ENCODE data around the gene MCC.

The MCC gene

DNA sequence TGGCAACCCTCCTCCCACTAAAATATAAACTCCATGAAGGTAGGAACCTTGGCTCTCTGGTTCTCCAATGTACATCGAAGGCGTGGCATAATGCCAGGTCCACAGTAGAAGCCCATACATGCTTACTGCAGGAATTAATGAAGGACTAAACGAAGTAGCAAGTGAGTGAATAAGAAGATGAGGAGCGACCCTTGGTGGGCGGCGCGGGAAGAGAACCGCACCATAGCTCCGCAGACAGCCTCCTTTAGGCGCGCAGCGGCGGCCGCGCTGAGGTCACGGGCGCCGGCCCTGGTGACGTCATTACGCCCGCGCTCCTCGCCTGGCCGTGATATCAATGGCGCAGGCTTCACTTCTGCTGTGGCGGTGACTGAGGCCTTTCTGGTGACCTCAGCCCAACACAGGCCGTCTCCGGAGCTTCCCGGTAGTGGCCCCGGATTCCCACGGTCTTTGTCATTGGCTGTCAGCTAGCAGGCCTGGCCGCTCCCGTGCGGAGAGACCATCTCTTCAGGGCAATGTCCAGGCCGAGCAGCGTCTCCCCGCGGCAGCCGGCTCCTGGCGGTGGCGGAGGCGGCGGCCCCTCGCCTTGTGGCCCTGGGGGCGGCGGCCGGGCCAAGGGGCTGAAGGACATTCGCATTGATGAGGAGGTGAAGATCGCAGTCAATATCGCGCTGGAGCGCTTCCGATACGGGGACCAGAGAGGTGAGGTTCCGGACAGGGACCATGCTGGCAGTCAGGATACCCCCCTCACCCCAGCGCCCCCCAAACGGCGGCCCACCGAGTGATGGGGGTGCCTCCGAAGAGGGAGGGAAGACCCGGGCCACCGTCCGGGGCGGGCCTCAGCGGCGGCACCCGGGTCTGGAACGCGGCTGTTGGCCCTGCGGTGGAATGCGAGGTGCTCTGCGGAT lies 25.4 kb upstream of the MCC start, which contains the start of gene YTHDC2:
YTHDC2 (plus strand) TSS at position 311 of the 905 bp plus-strand sequence; CDS start at position 513, 202 bp downstream.
- TF ChIP-seq, protein P1, sequence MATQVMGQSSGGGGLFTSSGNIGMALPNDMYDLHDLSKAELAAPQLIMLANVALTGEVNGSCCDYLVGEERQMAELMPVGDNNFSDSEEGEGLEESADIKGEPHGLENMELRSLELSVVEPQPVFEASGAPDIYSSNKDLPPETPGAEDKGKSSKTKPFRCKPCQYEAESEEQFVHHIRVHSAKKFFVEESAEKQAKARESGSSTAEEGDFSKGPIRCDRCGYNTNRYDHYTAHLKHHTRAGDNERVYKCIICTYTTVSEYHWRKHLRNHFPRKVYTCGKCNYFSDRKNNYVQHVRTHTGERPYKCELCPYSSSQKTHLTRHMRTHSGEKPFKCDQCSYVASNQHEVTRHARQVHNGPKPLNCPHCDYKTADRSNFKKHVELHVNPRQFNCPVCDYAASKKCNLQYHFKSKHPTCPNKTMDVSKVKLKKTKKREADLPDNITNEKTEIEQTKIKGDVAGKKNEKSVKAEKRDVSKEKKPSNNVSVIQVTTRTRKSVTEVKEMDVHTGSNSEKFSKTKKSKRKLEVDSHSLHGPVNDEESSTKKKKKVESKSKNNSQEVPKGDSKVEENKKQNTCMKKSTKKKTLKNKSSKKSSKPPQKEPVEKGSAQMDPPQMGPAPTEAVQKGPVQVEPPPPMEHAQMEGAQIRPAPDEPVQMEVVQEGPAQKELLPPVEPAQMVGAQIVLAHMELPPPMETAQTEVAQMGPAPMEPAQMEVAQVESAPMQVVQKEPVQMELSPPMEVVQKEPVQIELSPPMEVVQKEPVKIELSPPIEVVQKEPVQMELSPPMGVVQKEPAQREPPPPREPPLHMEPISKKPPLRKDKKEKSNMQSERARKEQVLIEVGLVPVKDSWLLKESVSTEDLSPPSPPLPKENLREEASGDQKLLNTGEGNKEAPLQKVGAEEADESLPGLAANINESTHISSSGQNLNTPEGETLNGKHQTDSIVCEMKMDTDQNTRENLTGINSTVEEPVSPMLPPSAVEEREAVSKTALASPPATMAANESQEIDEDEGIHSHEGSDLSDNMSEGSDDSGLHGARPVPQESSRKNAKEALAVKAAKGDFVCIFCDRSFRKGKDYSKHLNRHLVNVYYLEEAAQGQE (IDR thresholded peaks at IDR 0.05; ENCODE audit: insufficient replicate concordance, low read depth) = no peak
- TF ChIP-seq POLR2AphosphoS5 (IDR thresholded peaks at IDR 0.05; ENCODE audit: low read depth) = peak; percentile 56; the same call in 1 of the 2 replicates
- TF ChIP-seq, protein P2, sequence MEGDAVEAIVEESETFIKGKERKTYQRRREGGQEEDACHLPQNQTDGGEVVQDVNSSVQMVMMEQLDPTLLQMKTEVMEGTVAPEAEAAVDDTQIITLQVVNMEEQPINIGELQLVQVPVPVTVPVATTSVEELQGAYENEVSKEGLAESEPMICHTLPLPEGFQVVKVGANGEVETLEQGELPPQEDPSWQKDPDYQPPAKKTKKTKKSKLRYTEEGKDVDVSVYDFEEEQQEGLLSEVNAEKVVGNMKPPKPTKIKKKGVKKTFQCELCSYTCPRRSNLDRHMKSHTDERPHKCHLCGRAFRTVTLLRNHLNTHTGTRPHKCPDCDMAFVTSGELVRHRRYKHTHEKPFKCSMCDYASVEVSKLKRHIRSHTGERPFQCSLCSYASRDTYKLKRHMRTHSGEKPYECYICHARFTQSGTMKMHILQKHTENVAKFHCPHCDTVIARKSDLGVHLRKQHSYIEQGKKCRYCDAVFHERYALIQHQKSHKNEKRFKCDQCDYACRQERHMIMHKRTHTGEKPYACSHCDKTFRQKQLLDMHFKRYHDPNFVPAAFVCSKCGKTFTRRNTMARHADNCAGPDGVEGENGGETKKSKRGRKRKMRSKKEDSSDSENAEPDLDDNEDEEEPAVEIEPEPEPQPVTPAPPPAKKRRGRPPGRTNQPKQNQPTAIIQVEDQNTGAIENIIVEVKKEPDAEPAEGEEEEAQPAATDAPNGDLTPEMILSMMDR (IDR thresholded peaks at IDR 0.05; ENCODE audit: insufficient read depth, low read length) = no peak
- TF ChIP-seq SPI1 (IDR thresholded peaks at IDR 0.05; ENCODE audit: borderline replicate concordance, low read depth) = no peak
- TF ChIP-seq GABPA (IDR thresholded peaks at IDR 0.05; ENCODE audit: low read depth) = no peak
- Histone ChIP-seq H3K4me3 (replicated peaks; ENCODE audit: insufficient read depth, low read length) (peak within 1 kb of the TSS; percentile 68), H3K27ac (replicated peaks) (peak within 1 kb of the TSS; percentile 62), H3K27me3 (ENCODE audit: insufficient read depth, poor library complexity, severe bottlenecking) (no peaks in the 10 kb centered on the region)
- DNase-seq (ENCODE audit: low read depth in 1 of 2, low spot score in 1 of 2) = peak; percentile 39 to 71

DNA sequence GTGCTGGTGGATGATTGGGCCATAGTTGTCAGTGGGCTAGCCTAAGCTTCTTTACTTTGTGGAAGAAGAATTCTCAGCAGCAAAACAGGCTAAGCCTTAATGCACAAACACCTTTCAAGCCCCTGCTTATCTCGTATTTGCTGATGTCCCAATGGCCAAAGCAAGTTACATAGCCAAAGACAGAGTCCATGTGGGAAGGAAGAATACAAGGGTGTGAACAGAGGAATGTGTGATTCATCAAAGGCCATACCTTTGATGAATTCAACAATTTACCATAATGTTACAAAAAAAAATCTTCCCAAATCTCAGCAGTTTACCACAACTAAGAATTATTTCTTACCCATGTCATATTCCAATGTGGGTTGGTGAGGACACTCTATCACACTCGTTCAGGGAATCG lies 24.1 kb upstream of the MCC start:
- no peak for DNase-seq (ENCODE audit: low read depth in 1 of 2, low spot score in 1 of 2)
- Histone ChIP-seq H3K27me3 (ENCODE audit: insufficient read depth, poor library complexity, severe bottlenecking) (no peaks in the 10 kb centered on the region), H3K27ac (replicated peaks) (no peak overlapping the region), H3K4me3 (replicated peaks; ENCODE audit: insufficient read depth, low read length) (no peak overlapping the region)
- TF ChIP-seq POLR2AphosphoS5 (IDR thresholded peaks at IDR 0.05; ENCODE audit: low read depth) (no peak), SPI1 (IDR thresholded peaks at IDR 0.05; ENCODE audit: borderline replicate concordance, low read depth) (no peak), GABPA (IDR thresholded peaks at IDR 0.05; ENCODE audit: low read depth) (no peak)
- TF ChIP-seq, protein P2 (IDR thresholded peaks at IDR 0.05; ENCODE audit: insufficient read depth, low read length) = no peak
- TF ChIP-seq, protein P1 (IDR thresholded peaks at IDR 0.05; ENCODE audit: insufficient replicate concordance, low read depth) = no peak

DNA sequence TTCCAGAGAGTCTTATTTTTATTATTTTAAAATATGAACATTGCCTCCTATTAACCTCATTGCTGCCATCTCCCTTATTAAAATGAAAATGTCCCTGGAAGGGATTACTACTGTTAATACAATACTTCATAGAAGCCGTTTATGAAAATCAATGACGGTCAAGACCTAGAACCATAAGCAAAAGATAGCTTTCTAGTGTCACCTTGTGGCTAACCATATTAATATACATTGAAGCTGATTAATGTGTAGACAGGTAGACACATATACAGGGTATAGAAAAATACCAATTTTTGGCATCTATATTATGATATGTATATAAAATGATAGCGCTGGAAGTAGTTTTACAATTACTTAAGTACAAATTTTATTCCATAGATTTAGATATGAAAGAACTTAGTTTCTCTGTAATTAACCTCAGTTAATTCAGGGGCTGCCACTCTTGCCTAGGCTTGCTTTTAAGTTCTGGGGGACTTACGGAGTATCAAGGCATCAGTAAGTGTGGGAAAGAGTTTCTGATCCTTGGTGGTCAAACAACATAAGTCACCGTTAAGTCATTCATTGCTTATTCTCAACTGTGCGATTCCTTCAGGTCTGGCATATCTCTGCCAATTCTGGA lies 22.7 kb upstream of the MCC start:
- Histone ChIP-seq H3K27me3 (ENCODE audit: insufficient read depth, poor library complexity, severe bottlenecking) (no peaks in the 10 kb centered on the region), H3K27ac (replicated peaks) (no peak overlapping the region), H3K4me3 (replicated peaks; ENCODE audit: insufficient read depth, low read length) (no peak overlapping the region)
- TF ChIP-seq POLR2AphosphoS5 (IDR thresholded peaks at IDR 0.05; ENCODE audit: low read depth) = no peak
- TF ChIP-seq, protein P2 (IDR thresholded peaks at IDR 0.05; ENCODE audit: insufficient read depth, low read length) = no peak
- TF ChIP-seq, protein P1 (IDR thresholded peaks at IDR 0.05; ENCODE audit: insufficient replicate concordance, low read depth) = no peak
- TF ChIP-seq SPI1 (IDR thresholded peaks at IDR 0.05; ENCODE audit: borderline replicate concordance, low read depth) = no peak
- TF ChIP-seq GABPA (IDR thresholded peaks at IDR 0.05; ENCODE audit: low read depth) = no peak
- DNase-seq (ENCODE audit: low read depth in 1 of 2, low spot score in 1 of 2) = no peak
